ENCODE measurements around the gene ANO3. TPM values are rescaled to one million over a fixed set of nuclear protein-coding genes. Genes with fewer than 3 reads are reported as not detected.

ANO3 gene
- total RNA-seq, 1 donor from 2014 or later = not detected

GRCh38 chr11:26348776-26349175 is 16.8 kb downstream of the ANO3 start:
- intact Hi-C loops (cut with micrococcal nuclease) = no loop called here
- no peak for ATAC-seq
- DNase-seq = no peak

- no peak for DNase-seq
- intact Hi-C loops (cut with micrococcal nuclease) = no loop called here
- ATAC-seq = no peak
Measured at GRCh38 chr11:26350002-26350401, 18.1 kb downstream of the ANO3 start.

- DNase-seq (no peak), ATAC-seq (no peak)
- intact Hi-C loops (cut with micrococcal nuclease) = no loop called here
Measured at GRCh38 chr11:26353010-26353409, 21.1 kb downstream of the ANO3 start.

GRCh38 chr11:26359055-26359454 is 27.1 kb downstream of the ANO3 start:
- ATAC-seq = no peak
- DNase-seq = no peak
- intact Hi-C loops (cut with micrococcal nuclease) = no loop called here

GRCh38 chr11:26365284-26365683 is 33.4 kb downstream of the ANO3 start:
- intact Hi-C loops (cut with micrococcal nuclease) = no loop called here
- ATAC-seq = no peak
- no peak for DNase-seq

GRCh38 chr11:26377619-26378018 is 45.7 kb downstream of the ANO3 start:
- no peak for DNase-seq
- intact Hi-C loops (cut with micrococcal nuclease) = no loop called here
- ATAC-seq = no peak

GRCh38 chr11:26399336-26399735 is 67.4 kb downstream of the ANO3 start:
- no peak for ATAC-seq
- DNase-seq = no peak
- intact Hi-C loops (cut with micrococcal nuclease) = no loop called here

- intact Hi-C loops (cut with micrococcal nuclease) = no loop called here
- ATAC-seq (no peak), DNase-seq (no peak)
Measured at GRCh38 chr11:26410706-26411366, 78.9 kb downstream of the ANO3 start.

GRCh38 chr11:26412955-26413354 is 81.0 kb downstream of the ANO3 start:
- ATAC-seq (no peak), DNase-seq (no peak)
- intact Hi-C loops (cut with micrococcal nuclease) = no loop called here

GRCh38 chr11:26418386-26418912 is 86.5 kb downstream of the ANO3 start:
- no peak for ATAC-seq
- DNase-seq = no peak
- intact Hi-C loops (cut with micrococcal nuclease) = no loop called here

GRCh38 chr11:26420331-26420730 is 88.4 kb downstream of the ANO3 start:
- intact Hi-C loops (cut with micrococcal nuclease) = no loop called here
- ATAC-seq (no peak), DNase-seq (no peak)

GRCh38 chr11:26424255-26424654 is 92.3 kb downstream of the ANO3 start:
- intact Hi-C loops (cut with micrococcal nuclease) = no loop called here
- DNase-seq = no peak
- no peak for ATAC-seq

GRCh38 chr11:26439854-26440253 is 107.9 kb downstream of the ANO3 start:
- intact Hi-C loops (cut with micrococcal nuclease) = no loop called here
- ATAC-seq (no peak), DNase-seq (no peak)

GRCh38 chr11:26442131-26442530 is 110.2 kb downstream of the ANO3 start:
- intact Hi-C loops (cut with micrococcal nuclease) = no loop called here
- DNase-seq (no peak), ATAC-seq (no peak)

GRCh38 chr11:26443617-26444016 is 111.7 kb downstream of the ANO3 start:
- ATAC-seq = no peak
- intact Hi-C loops (cut with micrococcal nuclease) = no loop called here

GRCh38 chr11:26457636-26458035 is 125.7 kb downstream of the ANO3 start:
- intact Hi-C loops (cut with micrococcal nuclease) = no loop called here
- ATAC-seq (no peak), DNase-seq (no peak)

More at GRCh38 chr11:26443617-26444016, 111.7 kb downstream of the ANO3 start:
- DNase-seq = no peak

GRCh38 chr11:26465274-26465673 is 133.3 kb downstream of the ANO3 start:
- ATAC-seq = no peak
- no peak for DNase-seq
- intact Hi-C loops (cut with micrococcal nuclease) = no loop called here

- intact Hi-C loops (cut with micrococcal nuclease) = no loop called here
- ATAC-seq (no peak), DNase-seq (no peak)
Measured at GRCh38 chr11:26467506-26467905, 135.6 kb downstream of the ANO3 start.

- no peak for ATAC-seq
- no peak for DNase-seq
- intact Hi-C loops (cut with micrococcal nuclease) = no loop called here
Measured at GRCh38 chr11:26470992-26471391, 139.1 kb downstream of the ANO3 start.

- ATAC-seq (no peak), DNase-seq (no peak)
- intact Hi-C loops (cut with micrococcal nuclease) = no loop called here
Measured at GRCh38 chr11:26473216-26474194, 141.6 kb downstream of the ANO3 start.
